Transverse colon (tissue), 3 donors: Measurements from ENCODE around the gene PDILT.

Experiments used
- EP300 ChIP-seq: sonication (generic); formaldehyde crosslinking; IDR thresholded peaks from one replicate; pipeline ENCODE4 v1.6.1; 2017; ENCODE audit warnings: antibody characterized with exemption, low read depth
- POLR2A ChIP-seq: fragments of 450-650 bp; IDR thresholded peaks from one replicate; pipeline ENCODE4 v1.6.1; 2016; ENCODE audit warnings: antibody characterized with exemption, mild to moderate bottlenecking, moderate library complexity
- TF ChIP-seq, protein P1 (sequence below), 5 experiments: fragments of 200-600 bp in 3 of 5; fragments of 450-650 bp in 2 of 5; sonication (generic) in 3 of 5; IDR thresholded peaks; 1 replicate in 2 of 5; 2 replicates in 3 of 5; pipeline ENCODE4 v1.5.1; 2016 to 2017; ENCODE audit warnings: antibody characterized with exemption in 5 of 5, inconsistent platforms in 3 of 5, mild to moderate bottlenecking in 2 of 5, moderate library complexity in 1 of 5

DNA sequence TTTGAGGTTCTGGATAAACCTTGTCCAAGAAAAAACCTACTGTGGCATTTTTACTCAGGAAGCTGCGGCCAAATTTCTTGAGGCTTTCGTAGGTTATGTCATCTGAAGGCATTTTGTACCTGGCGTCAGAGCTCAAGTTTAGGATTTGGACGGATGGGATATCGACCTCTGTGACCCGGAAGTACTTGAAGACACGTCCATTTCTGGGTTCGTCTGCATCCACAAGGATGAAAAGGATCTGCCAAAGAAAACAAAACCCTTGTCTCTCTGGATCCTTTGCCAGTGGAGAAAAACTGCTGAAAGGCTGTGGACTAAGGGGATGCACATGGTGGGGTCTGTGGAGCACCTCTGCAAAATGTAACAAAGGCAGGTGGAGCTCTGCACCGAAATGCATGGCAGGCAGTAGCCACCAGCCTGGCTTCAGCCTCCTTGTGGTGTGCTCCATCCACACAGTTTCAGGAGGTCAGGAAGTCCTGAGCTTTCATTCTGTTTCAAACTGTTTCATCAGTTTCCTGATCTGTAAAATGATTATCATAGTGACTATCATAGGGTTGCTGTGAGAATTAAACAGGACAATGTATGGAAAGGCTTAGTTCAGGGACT is 35.0 kb downstream of the PDILT start:
- TF ChIP-seq POLR2A (no peak), EP300 (no peak)
- TF ChIP-seq, protein P1, sequence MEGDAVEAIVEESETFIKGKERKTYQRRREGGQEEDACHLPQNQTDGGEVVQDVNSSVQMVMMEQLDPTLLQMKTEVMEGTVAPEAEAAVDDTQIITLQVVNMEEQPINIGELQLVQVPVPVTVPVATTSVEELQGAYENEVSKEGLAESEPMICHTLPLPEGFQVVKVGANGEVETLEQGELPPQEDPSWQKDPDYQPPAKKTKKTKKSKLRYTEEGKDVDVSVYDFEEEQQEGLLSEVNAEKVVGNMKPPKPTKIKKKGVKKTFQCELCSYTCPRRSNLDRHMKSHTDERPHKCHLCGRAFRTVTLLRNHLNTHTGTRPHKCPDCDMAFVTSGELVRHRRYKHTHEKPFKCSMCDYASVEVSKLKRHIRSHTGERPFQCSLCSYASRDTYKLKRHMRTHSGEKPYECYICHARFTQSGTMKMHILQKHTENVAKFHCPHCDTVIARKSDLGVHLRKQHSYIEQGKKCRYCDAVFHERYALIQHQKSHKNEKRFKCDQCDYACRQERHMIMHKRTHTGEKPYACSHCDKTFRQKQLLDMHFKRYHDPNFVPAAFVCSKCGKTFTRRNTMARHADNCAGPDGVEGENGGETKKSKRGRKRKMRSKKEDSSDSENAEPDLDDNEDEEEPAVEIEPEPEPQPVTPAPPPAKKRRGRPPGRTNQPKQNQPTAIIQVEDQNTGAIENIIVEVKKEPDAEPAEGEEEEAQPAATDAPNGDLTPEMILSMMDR (IDR thresholded peaks at IDR 0.05): no peak
